ENCODE measurements around the gene PCSK5. TPM values are rescaled to one million over a fixed set of nuclear protein-coding genes. Genes with fewer than 3 reads are reported as not detected.

Gene PCSK5
- total and polyA plus RNA-seq, 2 donors (not counting 3 experiments of a cell fraction or from before 2014, with no cell fraction given): 2.6 to 4.8 TPM

DNA sequence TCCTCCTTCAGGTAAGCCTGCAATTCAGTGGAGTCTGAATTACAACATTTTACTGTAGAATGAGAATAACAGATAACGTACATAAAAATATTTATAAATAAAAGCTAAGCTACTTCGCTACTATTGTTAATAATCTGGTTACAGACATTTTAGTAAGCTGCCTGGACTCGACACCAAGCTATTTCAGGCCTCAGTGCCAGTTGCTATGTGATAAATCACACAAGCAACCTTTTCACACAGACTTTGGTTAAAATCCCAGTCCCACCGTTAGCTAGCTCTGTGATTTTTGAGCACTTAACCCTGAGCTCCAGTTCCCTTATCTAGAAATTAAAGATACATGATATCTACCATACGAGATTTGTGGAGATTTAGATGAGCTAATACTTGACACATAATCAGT lies 403.8 kb downstream of the PCSK5 start:
- no peaks in the 10 kb centered on the region for H4K20me1 ChIP-seq (replicated peaks; ENCODE audit: control insufficient read depth, extremely low read depth, insufficient read depth, low read length)
- H3K9ac ChIP-seq (replicated peaks; ENCODE audit: extremely low read depth, insufficient read depth, low read length): no peak overlapping the region
- FAIRE-seq (no peak), DNase-seq (ENCODE audit: low read depth, low spot score) (no peak)
- no TSS peak for BruUV-seq (replicated peaks)
- dilution Hi-C loops (cut with MboI; ENCODE audit: extremely low pct_ligation_motif_present, low sequenced_read_pairs) (no loop called here), intact Hi-C loops (cut with micrococcal nuclease) (no loop called here)
- no peaks in the 10 kb centered on the region for H3K4me1 ChIP-seq (ENCODE audit: control insufficient read depth, extremely low read depth, insufficient read depth, low read length)
- no peaks in the 10 kb centered on the region for H3K36me3 ChIP-seq (ENCODE audit: control insufficient read depth in 2 of 2, extremely low read depth in 1 of 2, insufficient read depth in 2 of 2, low read length in 2 of 2)
- ChIA-PET POLR2A (no interaction called here), CTCF (interaction anchor here (0.7 to 1.2 kb wide), 4 partner anchors 8 to 428 kb away, joined by 3 to 6 read pairs (median 3); partner anchors contain the start of gene PCSK5)
- H3K9me1 ChIP-seq (replicated peaks; ENCODE audit: control insufficient read depth, extremely low read depth, insufficient read depth, low read length): no peaks in the 10 kb centered on the region
- H2AFZ ChIP-seq (ENCODE audit: low read depth, low read length): no peak overlapping the region
- H3K27ac ChIP-seq (ENCODE audit: insufficient read depth, low read depth, low read length): no peak overlapping the region
- no peaks in the 10 kb centered on the region for H3K9me3 ChIP-seq (replicated peaks; ENCODE audit: control insufficient read depth, insufficient read depth, low read length)
- peaks cover 0 to 4% of the 10 kb centered on the region in 2 experiments for H3K27me3 ChIP-seq (ENCODE audit: control insufficient read depth in 2 of 2, insufficient read depth in 2 of 2, low read length in 2 of 2)
- no peak overlapping the region for H3K4me3 ChIP-seq (replicated peaks in 1 of 3; ENCODE audit: insufficient read depth in 1 of 3, low read depth in 1 of 3, low read length in 3 of 3)
- H3K79me2 ChIP-seq (ENCODE audit: control insufficient read depth, insufficient read depth, low read length): no peaks in the 10 kb centered on the region
- TF ChIP-seq FOS (IDR thresholded peaks at IDR 0.05; ENCODE audit: borderline replicate concordance, insufficient read depth, low read length) (no peak), MYC (IDR thresholded peaks at IDR 0.05; ENCODE audit: low read depth, low read length) (no peak), GATA2 (IDR thresholded peaks at IDR 0.05; ENCODE audit: insufficient read depth, insufficient read length, low read depth, low read length) (no peak), EZH2 (IDR thresholded peaks at IDR 0.05; ENCODE audit: borderline replicate concordance, low read depth, low read length, severe bottlenecking) (no peak), POLR2A (IDR thresholded peaks at IDR 0.05; ENCODE audit: low read depth, low read length) (no peak), JUN (IDR thresholded peaks at IDR 0.05; ENCODE audit: borderline replicate concordance, insufficient read depth, insufficient read length, low read depth) (no peak), POLR2AphosphoS5 (IDR thresholded peaks at IDR 0.05; ENCODE audit: insufficient read depth, low read depth, low read length) (no peak)
- TF ChIP-seq, protein P1, sequence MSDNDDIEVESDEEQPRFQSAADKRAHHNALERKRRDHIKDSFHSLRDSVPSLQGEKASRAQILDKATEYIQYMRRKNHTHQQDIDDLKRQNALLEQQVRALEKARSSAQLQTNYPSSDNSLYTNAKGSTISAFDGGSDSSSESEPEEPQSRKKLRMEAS (IDR thresholded peaks at IDR 0.05; ENCODE audit: insufficient read depth, insufficient read length): no peak
- TF ChIP-seq, protein P2, sequence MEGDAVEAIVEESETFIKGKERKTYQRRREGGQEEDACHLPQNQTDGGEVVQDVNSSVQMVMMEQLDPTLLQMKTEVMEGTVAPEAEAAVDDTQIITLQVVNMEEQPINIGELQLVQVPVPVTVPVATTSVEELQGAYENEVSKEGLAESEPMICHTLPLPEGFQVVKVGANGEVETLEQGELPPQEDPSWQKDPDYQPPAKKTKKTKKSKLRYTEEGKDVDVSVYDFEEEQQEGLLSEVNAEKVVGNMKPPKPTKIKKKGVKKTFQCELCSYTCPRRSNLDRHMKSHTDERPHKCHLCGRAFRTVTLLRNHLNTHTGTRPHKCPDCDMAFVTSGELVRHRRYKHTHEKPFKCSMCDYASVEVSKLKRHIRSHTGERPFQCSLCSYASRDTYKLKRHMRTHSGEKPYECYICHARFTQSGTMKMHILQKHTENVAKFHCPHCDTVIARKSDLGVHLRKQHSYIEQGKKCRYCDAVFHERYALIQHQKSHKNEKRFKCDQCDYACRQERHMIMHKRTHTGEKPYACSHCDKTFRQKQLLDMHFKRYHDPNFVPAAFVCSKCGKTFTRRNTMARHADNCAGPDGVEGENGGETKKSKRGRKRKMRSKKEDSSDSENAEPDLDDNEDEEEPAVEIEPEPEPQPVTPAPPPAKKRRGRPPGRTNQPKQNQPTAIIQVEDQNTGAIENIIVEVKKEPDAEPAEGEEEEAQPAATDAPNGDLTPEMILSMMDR (IDR thresholded peaks at IDR 0.05; ENCODE audit: extremely low read depth in 1 of 2, insufficient read depth in 1 of 2, low read depth in 1 of 2, low read length in 2 of 2): no peak
- no peak overlapping the region for H3K4me2 ChIP-seq (ENCODE audit: insufficient read depth, low read length)
